Femur (tissue), 1 donor: Measurements from ENCODE around the gene BACE2.
"Not testable (repeated sequence)": the region's sequence is repeated elsewhere in the genome, so short reads cannot be mapped to it uniquely, and the experiment has no call there.

Experiments used
- DNase-seq: peaks from one replicate; pipeline ENCODE4 v3.0.0-alpha.2; 2017

The BACE2 gene

GRCh38 chr21:41243107-41243506, 75.1 kb downstream of the BACE2 start:
- DNase-seq, result no peak

DNA sequence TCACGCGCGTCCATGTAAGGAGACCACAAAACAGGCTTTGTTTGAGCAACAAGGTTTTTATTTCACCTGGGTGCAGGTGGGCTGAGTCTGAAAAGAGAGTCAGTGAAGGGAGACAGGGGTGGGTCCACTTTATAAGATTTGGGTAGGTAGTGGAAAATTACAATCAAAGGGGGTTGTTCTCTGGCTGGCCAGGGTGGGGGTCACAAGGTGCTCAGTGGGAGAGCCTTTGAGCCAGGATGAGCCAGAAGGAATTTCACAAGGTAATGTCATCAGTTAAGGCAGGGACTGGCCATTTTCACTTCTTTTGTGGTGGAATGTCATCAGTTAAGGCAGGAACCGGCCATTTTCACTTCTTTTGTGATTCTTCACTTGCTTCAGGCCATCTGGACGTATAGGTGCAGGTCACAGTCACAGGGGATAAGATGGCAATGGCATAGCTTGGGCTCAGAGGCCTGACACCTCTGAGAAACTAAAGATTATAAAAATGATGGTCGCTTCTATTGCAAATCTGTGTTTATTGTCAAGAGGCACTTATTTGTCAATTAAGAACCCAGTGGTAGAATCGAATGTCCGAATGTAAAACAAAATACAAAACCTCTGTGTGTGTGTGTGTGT, 76.4 kb downstream of the BACE2 start:
- DNase-seq, result not testable (repeated sequence)

DNA sequence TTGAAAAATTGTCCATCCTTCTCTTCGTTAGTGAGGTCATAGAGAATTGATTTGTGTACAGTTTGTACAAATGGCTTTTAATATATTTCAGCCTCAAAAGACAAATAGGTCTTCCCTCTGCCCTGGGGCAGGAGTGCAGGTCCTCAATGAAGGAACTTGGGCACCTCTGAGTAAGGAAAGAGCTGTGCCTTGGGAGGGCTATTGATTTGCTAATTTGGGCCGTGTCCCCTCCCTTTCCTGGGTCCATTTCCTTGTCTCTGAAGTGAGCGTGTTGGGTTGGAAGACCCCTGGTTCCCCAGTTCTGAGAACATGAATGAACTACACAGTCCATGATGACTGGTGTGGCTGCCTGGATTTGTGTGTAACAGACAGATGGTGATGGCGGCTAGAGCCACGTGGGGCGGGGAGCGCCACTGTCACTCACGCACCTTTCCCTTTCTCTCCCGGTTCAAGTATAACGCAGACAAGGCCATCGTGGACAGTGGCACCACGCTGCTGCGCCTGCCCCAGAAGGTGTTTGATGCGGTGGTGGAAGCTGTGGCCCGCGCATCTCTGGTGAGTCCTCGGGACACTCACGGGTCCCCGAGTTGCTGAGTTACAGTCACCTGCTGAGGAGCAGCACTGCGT, 77.7 kb downstream of the BACE2 start:
- DNase-seq, result no peak

GRCh38 chr21:41246808-41247207, 78.8 kb downstream of the BACE2 start:
- DNase-seq, result no peak

DNA sequence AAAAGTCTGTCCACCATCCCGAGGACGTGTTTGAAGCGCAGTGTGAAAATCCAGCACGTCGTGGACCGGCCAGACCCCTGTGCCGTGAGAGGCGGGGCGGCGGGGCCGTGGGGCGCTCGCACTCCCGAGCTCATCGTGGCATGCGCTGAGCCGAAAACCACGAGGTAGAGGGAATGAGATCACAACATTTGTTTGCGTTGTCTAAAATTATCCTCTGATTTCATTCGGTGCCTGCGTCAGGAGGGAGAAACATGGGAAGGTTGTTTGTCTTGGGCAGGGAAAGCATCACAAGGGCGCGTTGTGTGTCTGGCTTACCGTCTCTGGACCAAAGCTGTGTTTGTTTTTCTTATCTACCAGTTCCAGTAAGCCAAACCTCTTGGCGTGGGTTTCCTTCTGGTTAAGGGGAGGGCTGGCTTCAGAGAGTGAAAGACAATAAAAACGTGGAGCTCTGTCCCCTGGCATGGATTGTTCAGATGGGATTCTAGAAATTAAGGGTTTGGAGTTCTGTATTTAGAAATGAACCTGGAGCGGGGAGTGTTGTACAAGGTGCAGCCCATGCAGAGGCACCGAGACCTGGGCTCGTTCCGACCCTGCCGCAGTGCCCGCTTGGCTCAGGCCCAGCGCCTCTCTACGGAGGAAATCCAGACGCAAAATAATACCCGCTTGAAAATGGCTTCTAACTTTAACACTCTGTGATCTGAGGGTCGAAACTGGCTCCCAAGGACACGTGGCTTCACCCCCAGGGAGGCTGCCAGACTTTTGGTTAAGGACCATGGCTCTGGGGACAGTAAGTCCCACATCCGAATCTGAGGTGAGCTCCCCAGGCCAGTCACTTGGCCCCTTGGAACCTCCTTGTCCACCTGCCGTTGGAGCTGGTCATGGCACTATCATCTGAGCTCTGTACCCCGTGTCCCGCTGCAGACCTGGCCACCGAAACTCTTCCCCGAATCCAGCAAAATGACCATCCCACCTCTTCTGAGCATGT, 79.9 kb downstream of the BACE2 start:
- DNase-seq, result no peak

DNA sequence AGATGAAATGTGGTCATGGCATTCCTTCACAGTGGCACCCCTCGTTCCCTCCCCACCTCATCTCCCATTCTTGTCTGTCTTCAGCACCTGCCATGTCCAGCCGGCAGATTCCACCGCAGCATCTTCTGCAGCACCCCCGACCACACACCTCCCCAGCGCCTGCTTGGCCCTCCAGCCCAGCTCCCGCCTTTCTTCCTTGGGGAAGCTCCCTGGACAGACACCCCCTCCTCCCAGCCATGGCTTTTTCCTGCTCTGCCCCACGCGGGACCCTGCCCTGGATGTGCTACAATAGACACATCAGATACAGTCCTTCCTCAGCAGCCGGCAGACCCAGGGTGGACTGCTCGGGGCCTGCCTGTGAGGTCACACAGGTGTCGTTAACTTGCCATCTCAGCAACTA, 81.5 kb downstream of the BACE2 start:
- DNase-seq, result no peak

GRCh38 chr21:41250519-41250918, 82.6 kb downstream of the BACE2 start:
- no peak for DNase-seq

GRCh38 chr21:41251961-41252642, 84.1 kb downstream of the BACE2 start:
- no peak for DNase-seq

- DNase-seq, result no peak
Measured at GRCh38 chr21:41254090-41254700, 86.2 kb downstream of the BACE2 start.

DNA sequence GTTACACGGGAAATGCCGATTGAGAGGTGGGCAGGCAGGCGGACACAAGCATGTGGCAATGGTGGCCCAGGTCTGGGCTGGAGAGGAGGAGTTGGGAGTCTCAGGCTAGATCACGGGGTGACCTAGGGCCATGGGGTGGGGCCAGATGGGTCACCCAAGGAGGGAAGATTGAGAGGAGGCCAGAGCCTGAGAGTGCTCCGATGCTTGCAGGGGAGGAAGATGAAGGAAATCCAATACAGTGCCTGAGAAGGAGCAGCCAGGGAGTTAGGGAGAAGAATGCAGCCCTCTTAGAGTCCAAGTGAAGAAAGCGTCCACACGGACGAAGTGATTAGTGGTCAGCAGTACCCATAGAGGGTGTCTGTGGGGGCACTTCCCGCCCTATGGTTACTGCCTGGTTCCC, 87.2 kb downstream of the BACE2 start:
- DNase-seq, result no peak

- DNase-seq, result not testable (repeated sequence)
Measured at GRCh38 chr21:41256231-41256630, 88.3 kb downstream of the BACE2 start.

DNA sequence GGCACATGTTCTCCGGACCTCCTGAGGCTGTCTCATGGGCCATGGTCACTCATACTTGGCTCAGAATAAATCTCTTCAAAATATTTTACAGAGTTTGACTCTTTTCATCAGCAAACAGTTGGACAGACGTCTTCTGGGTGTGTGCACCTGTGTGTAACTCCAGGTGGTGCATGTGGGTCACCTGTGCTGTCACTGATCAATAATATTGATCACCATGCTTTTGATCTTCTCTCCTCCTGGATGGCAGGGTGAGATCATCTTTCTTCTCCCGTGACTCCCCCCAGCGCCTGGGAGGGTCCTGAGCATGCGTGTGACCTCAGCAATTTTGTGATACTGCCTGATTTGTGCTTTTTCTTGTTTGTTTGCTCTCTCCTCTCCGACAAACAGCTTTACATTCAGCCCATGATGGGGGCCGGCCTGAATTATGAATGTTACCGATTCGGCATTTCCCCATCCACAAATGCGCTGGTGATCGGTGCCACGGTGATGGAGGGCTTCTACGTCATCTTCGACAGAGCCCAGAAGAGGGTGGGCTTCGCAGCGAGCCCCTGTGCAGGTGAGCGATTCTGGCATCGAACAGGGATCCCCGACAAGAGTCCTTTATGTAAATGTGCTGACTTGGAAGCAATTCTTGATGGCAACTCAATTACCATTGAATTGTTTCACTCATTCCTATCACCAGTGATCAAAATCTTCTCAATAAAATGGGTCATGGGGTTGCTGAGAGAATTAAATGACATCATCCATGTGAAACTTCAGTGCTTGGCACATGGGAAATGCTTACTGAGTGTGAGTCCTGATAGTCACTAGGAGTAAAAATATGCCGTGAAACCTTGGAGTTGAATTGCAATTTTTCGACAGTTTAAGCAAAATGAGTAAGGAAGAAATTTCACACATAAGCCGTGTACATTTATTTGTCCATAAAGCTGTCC, 89.1 kb downstream of the BACE2 start:
- no peak for DNase-seq

GRCh38 chr21:41258617-41259016, 90.7 kb downstream of the BACE2 start:
- no peak for DNase-seq

DNA sequence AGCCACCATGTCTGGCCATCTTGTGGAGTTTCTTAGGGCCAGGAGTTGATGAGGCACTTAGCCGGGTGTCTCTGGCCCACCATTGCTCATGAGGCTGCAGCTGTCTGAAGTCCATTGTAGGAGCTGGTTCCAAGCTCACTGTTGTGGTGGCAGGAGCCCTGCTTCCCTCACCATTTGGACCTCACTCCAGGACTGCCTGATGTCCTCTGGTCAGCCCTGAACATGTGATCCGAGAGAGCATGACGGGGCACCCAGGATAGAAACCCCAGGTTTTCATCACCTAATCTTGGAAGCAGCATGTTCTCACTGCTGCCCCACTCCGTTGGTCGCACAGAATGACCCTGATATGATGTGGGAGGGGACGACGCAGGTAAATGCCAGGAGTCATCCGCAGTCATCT, 92.5 kb downstream of the BACE2 start:
- no peak for DNase-seq

GRCh38 chr21:41267346-41267745, 99.4 kb downstream of the BACE2 start:
- no peak for DNase-seq

- DNase-seq, result no peak
Measured at GRCh38 chr21:41269535-41269934, 101.6 kb downstream of the BACE2 start.

DNA sequence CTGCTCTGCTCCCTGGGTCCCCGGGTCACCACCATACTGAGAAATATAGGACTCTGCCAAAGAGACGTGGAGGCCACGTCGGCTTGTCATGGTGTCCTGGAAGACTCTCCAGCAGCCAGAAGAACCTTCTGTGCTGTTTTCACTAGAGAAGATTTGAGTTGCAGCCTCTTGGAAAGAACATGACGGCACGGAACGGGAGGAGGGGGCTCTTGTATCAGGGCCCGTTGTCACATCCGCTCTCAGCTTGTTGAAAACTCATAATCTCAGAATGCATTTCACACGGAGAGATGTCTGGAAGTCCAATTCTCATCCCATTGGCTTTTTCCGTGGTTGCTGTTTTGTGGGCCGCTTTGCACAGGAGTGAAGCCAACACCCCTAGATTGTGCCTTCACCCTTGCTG, 109.2 kb downstream of the BACE2 start:
- no peak for DNase-seq

GRCh38 chr21:41277846-41278245, 109.9 kb downstream of the BACE2 start:
- no peak for DNase-seq

GRCh38 chr21:41280115-41280919, 112.4 kb downstream of the BACE2 start:
- DNase-seq, result no peak

GRCh38 chr21:41282412-41282811, 114.5 kb downstream of the BACE2 start:
- no peak for DNase-seq
